Upper lobe of left lung (tissue), 4 donors: ENCODE measurements around the gene RAD50.
"Not testable (repeated sequence)": the region's sequence is repeated elsewhere in the genome, so short reads cannot be mapped to it uniquely, and the experiment has no call there.

Source experiments
- POLR2A ChIP-seq, 4 donors: fragments of 450-650 bp; IDR thresholded peaks; one replicate each; pipeline ENCODE4 v1.5.1; 2016 to 2017; ENCODE audit warnings: antibody characterized with exemption in 4 of 4, mild to moderate bottlenecking in 2 of 4
- TF ChIP-seq, protein P1 (sequence below), 6 experiments: fragments of 450-650 bp in 4 of 6; fragments of 200-600 bp in 2 of 6; sonication (generic) in 2 of 6; IDR thresholded peaks; one replicate each; pipeline ENCODE4 v1.5.1; 2016 to 2019; ENCODE audit warnings: antibody characterized with exemption in 6 of 6

DNA sequence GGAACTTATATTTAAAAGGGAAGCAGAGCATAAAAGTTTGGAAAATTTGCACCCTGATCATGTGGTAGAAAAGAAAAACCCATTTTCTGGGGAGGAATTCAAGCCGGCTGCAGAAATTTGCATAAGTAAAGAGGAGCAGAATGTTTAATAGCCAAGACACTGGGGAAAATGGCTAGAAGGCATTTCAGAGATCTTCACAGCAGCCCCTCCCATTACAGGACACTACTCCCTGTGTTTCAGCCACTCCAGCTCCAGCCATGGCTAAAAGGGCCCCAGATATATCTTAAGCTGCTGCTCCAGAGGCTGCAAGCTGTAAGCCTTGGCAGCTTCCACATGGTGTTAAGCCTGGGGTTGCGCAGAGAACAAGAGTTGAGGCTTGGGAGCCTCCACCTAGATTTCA, 7.8 kb downstream of the RAD50 start:
- TF ChIP-seq, protein P1, sequence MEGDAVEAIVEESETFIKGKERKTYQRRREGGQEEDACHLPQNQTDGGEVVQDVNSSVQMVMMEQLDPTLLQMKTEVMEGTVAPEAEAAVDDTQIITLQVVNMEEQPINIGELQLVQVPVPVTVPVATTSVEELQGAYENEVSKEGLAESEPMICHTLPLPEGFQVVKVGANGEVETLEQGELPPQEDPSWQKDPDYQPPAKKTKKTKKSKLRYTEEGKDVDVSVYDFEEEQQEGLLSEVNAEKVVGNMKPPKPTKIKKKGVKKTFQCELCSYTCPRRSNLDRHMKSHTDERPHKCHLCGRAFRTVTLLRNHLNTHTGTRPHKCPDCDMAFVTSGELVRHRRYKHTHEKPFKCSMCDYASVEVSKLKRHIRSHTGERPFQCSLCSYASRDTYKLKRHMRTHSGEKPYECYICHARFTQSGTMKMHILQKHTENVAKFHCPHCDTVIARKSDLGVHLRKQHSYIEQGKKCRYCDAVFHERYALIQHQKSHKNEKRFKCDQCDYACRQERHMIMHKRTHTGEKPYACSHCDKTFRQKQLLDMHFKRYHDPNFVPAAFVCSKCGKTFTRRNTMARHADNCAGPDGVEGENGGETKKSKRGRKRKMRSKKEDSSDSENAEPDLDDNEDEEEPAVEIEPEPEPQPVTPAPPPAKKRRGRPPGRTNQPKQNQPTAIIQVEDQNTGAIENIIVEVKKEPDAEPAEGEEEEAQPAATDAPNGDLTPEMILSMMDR (IDR thresholded peaks at IDR 0.05): not testable (repeated sequence)
- not testable (repeated sequence) for TF ChIP-seq POLR2A (IDR thresholded peaks at IDR 0.05)
